SU-DHL-6 (cell line): ENCODE data around the gene GLI3.

Source experiments
- H2AFZ ChIP-seq: fragments of 200-600 bp; sonication (generic); 2 replicates; pipeline ENCODE4 v1.6.1; 2014; ENCODE audit warnings: low read depth, mild to moderate bottlenecking, moderate library complexity, mixed read lengths, antibody characterized with exemption, low read length; ENCODE audit not compliant: severe bottlenecking
- H3F3A ChIP-seq: fragments of 200-600 bp; shearing (Covaris generic); 2 replicates; pipeline ENCODE4 v1.6.0; 2016; ENCODE audit warnings: antibody characterized with exemption, mild to moderate bottlenecking; ENCODE audit not compliant: insufficient read depth
- H3K27ac ChIP-seq: fragments of 200-600 bp; sonication (generic); 2 replicates; pipeline ENCODE4 v1.5.1; 2016; ENCODE audit warnings: low read depth, mild to moderate bottlenecking, low read length, moderate library complexity, mixed read lengths
- H3K27me3 ChIP-seq: fragments of 200-600 bp; sonication (generic), shearing (Covaris generic); 2 replicates; pipeline ENCODE4 v1.6.0; 2014; ENCODE audit warnings: mild to moderate bottlenecking, low read length
- H3K36me3 ChIP-seq: fragments of 200-600 bp; sonication (generic); 2 replicates; pipeline ENCODE4 v1.6.1; 2014; ENCODE audit warnings: mild to moderate bottlenecking, low read length, mixed read lengths
- H3K4me2 ChIP-seq: fragments of 300-600, 200-600 bp; shearing (Covaris generic), sonication (generic); 2 replicates; pipeline ENCODE4 v1.6.0; 2014; ENCODE audit warnings: low read length, low read depth, mild to moderate bottlenecking; ENCODE audit not compliant: poor library complexity, severe bottlenecking
- H3K4me3 ChIP-seq: fragments of 200-600 bp; sonication (generic); 2 replicates; pipeline ENCODE4 v1.5.1; 2014; ENCODE audit warnings: antibody characterized with exemption, low read length, mild to moderate bottlenecking, mixed read lengths; ENCODE audit not compliant: insufficient read depth, poor library complexity, severe bottlenecking
- H3K79me2 ChIP-seq: fragments of 200-600 bp; sonication (generic); 2 replicates; pipeline ENCODE4 v1.6.1; 2014; ENCODE audit warnings: mild to moderate bottlenecking, low read length, moderate library complexity; ENCODE audit not compliant: insufficient read depth
- H3K9ac ChIP-seq: fragments of 200-600 bp; sonication (generic); 2 replicates; pipeline ENCODE4 v1.7.0; 2014; ENCODE audit warnings: mild to moderate bottlenecking, low read length
- H3K9me2 ChIP-seq: fragments of 200-600 bp; sonication (generic); replicated peaks from 2 replicates; pipeline ENCODE4 v1.6.1; 2014; ENCODE audit warnings: low read length; ENCODE audit not compliant: insufficient read depth
- H3K9me3 ChIP-seq: fragments of 200-600 bp; sonication (generic); 2 replicates; pipeline ENCODE4 v1.6.1; 2014; ENCODE audit warnings: low read length, mixed read lengths; ENCODE audit not compliant: insufficient read depth
- H4K20me1 ChIP-seq: fragments of 200-600 bp; sonication (generic); 2 replicates; pipeline ENCODE4 v1.6.1; 2014; ENCODE audit warnings: low read depth, mild to moderate bottlenecking, antibody characterized with exemption, low read length, moderate library complexity, mixed read lengths
- EZH2phosphoT487 ChIP-seq: fragments of 200-600 bp; sonication (generic), shearing (Covaris generic); conservative IDR thresholded peaks from 2 replicates; pipeline ENCODE4 v1.6.1; 2018; ENCODE audit warnings: mild to moderate bottlenecking, antibody characterized with exemption, low read length, moderate library complexity, mixed read lengths
- TF ChIP-seq, protein P1 (sequence below): fragments of 200-600 bp; sonication (generic); IDR thresholded peaks from one replicate; pipeline ENCODE4 v1.5.1; 2017; ENCODE audit warnings: antibody characterized with exemption, mild to moderate bottlenecking, low read length, moderate library complexity; ENCODE audit not compliant: insufficient read depth, poor library complexity, severe bottlenecking

Gene GLI3

DNA sequence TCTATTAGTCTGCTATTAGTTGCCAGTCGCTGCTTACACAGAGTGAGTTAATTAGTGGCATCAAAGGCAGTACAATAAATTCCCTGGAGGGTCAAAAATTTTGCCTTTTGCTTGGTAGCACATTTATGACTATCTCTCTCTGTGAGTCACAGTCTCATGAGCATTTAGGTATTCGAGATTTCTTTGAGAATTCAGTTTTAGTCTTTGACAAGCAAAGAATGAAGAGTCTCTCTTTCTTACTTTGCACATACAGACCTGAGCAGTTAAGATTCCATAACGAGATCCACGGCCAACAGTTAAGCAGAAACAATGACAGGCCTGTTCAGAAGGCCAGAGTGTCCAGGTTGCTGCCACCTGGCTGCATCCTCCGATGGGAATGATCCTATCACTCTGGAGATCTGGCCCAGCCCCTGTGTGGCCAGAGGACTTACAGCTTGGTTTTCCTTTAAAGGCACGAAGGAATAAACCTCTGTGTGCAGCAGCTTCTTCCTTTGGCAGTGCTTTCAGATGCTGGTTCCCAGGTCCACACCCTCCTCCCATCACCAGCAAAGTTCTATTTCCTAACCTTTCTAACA is 80.6 kb downstream of the GLI3 start:
- TF ChIP-seq, protein P1, sequence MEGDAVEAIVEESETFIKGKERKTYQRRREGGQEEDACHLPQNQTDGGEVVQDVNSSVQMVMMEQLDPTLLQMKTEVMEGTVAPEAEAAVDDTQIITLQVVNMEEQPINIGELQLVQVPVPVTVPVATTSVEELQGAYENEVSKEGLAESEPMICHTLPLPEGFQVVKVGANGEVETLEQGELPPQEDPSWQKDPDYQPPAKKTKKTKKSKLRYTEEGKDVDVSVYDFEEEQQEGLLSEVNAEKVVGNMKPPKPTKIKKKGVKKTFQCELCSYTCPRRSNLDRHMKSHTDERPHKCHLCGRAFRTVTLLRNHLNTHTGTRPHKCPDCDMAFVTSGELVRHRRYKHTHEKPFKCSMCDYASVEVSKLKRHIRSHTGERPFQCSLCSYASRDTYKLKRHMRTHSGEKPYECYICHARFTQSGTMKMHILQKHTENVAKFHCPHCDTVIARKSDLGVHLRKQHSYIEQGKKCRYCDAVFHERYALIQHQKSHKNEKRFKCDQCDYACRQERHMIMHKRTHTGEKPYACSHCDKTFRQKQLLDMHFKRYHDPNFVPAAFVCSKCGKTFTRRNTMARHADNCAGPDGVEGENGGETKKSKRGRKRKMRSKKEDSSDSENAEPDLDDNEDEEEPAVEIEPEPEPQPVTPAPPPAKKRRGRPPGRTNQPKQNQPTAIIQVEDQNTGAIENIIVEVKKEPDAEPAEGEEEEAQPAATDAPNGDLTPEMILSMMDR: no peak
- TF ChIP-seq EZH2phosphoT487: no peak
- no peaks in the 10 kb centered on the region for H3K36me3 ChIP-seq
- H3K27ac ChIP-seq: no peak overlapping the region
- H3K9me2 ChIP-seq: no peaks in the 10 kb centered on the region
- H3K9me3 ChIP-seq: no peaks in the 10 kb centered on the region
- H3F3A ChIP-seq: no peaks in the 10 kb centered on the region
- H2AFZ ChIP-seq: no peak overlapping the region
- no peaks in the 10 kb centered on the region for H3K27me3 ChIP-seq
- H3K4me2 ChIP-seq: no peak overlapping the region
- H4K20me1 ChIP-seq: no peaks in the 10 kb centered on the region
- H3K9ac ChIP-seq: no peak overlapping the region
- no peaks in the 10 kb centered on the region for H3K79me2 ChIP-seq
- H3K4me3 ChIP-seq: no peak overlapping the region

DNA sequence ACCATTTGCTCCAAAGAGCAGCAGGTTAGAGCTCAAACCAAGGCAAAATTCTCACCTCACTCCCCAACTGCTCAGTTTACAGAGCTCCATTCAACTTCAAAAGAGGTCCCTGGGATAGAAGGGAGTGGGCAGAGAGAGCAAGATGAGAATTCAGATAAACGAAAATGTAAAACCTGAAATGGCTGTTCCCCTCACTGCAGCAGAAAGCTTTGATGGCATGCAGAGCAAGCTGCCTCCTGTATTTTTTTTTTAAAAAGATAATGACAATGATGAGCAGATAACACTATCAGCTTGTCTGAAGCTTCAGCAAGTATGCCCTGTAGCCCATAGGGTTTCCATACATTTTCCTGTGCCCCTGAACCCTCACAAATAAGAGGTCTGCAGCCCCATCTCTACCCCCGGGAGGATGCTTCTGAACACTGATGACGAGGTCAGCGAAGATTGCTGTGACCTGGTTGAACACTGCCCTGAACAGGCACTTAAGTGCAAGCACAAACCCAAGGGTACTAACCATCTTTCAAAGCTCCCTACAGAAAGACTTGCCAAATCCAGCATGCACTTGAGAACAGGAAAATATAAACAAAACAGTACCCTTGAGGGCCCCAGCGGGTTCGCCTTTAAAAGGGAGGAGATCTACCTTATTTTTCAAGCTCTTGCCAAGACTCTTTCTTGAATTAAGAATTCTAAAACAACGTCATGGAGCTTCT is 81.3 kb downstream of the GLI3 start:
- Histone ChIP-seq H4K20me1 (no peaks in the 10 kb centered on the region), H3K36me3 (no peaks in the 10 kb centered on the region), H3K4me3 (no peak overlapping the region), H3K9me3 (no peaks in the 10 kb centered on the region), H3K4me2 (no peak overlapping the region), H3K79me2 (no peaks in the 10 kb centered on the region), H3K9ac (no peak overlapping the region), H3K27me3 (no peaks in the 10 kb centered on the region), H3F3A (no peaks in the 10 kb centered on the region), H3K9me2 (no peaks in the 10 kb centered on the region), H3K27ac (no peak overlapping the region), H2AFZ (no peak overlapping the region)
- TF ChIP-seq, protein P1: no peak
- no peak for TF ChIP-seq EZH2phosphoT487

DNA sequence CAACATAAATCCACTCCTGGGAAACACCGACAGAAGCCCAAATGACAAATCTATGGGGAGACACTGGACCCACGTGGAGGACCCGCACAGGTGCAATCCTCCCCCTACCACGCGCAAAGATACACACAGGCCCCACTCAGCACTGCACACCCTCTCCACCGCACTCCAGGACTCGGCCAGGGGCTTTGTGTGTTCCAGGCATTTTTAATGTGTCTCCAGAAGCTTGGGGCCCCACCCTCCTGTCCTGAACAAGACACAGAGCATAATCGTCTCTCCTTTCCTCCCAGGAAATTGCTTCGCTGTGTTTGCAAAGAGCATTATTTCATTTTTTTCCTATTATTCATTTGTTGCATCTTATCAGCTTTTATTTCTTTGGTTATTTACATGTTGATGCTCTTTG is 82.8 kb downstream of the GLI3 start:
- Histone ChIP-seq H3K9ac (no peak overlapping the region), H3K36me3 (no peaks in the 10 kb centered on the region), H3K79me2 (no peaks in the 10 kb centered on the region), H3K9me3 (no peaks in the 10 kb centered on the region), H3K4me2 (no peak overlapping the region), H3K9me2 (no peaks in the 10 kb centered on the region), H2AFZ (no peak overlapping the region), H3K27me3 (no peaks in the 10 kb centered on the region), H4K20me1 (no peaks in the 10 kb centered on the region), H3K27ac (no peak overlapping the region), H3F3A (no peaks in the 10 kb centered on the region), H3K4me3 (no peak overlapping the region)
- no peak for TF ChIP-seq EZH2phosphoT487
- TF ChIP-seq, protein P1: no peak
